Left kidney (tissue), 8 donors: ENCODE data around the gene SSH2. TPM values are rescaled to one million over a fixed set of nuclear protein-coding genes. Genes with fewer than 3 reads are reported as not detected.
"Not testable (repeated sequence)": the region's sequence is repeated elsewhere in the genome, so short reads cannot be mapped to it uniquely, and the experiment has no call there.

ENCODE experiments used
- DNase-seq: peaks from one replicate; pipeline ENCODE4 v3.0.0-alpha.2; 2013
- long read RNA-seq, 8 donors: transcript quantifications; one replicate each; lab custom pipeline, GENCODE V29; 2026
- polyA plus RNA-seq: library from polyadenylated mRNA; unstranded; fragments of 120-200 nt; gene quantifications from one replicate; pipeline ENCODE4 v1.2.1, GENCODE V29; 2013; ENCODE audit not compliant: insufficient read length

Gene SSH2
- polyA plus RNA-seq: 19.9 TPM
- long read RNA-seq, donor 1, full-length matches to known transcripts: 6 of 6 reads
- long read RNA-seq, donor 1, partial matches to known transcripts: 0 of 6 reads
- long read RNA-seq, donor 1, other reads (novel, unspliced or antisense): 0 of 6 reads
- long read RNA-seq, donor 2, full-length matches to known transcripts: 2 of 2 reads
- long read RNA-seq, donor 2, partial matches to known transcripts: 0 of 2 reads
- long read RNA-seq, donor 2, other reads (novel, unspliced or antisense): 0 of 2 reads
- long read RNA-seq, donor 3, partial matches to known transcripts: 0 of 3 reads
- long read RNA-seq, donor 3, other reads (novel, unspliced or antisense): 0 of 3 reads
- long read RNA-seq, donor 4, partial matches to known transcripts: 0 of 1 reads
- long read RNA-seq, donor 4, other reads (novel, unspliced or antisense): 0 of 1 reads
- long read RNA-seq, donor 5, transcript SSH2-211 (2 exons, 570 nt): major isoform, 11 of 12 reads
- long read RNA-seq, donor 5, partial matches to known transcripts: 0 of 12 reads
- long read RNA-seq, donor 5, other reads (novel, unspliced or antisense): 0 of 12 reads
- long read RNA-seq, donor 6, partial matches to known transcripts: 0 of 3 reads
- long read RNA-seq, donor 6, other reads (novel, unspliced or antisense): 0 of 3 reads
- long read RNA-seq, donor 7, transcript SSH2-211 (2 exons, 570 nt): major isoform, 8 of 8 reads
- long read RNA-seq, donor 7, partial matches to known transcripts: 0 of 8 reads
- long read RNA-seq, donor 7, other reads (novel, unspliced or antisense): 0 of 8 reads
- long read RNA-seq, donor 8, transcript SSH2-211 (2 exons, 570 nt): major isoform, 6 of 6 reads
- long read RNA-seq, donor 8, partial matches to known transcripts: 0 of 6 reads
- long read RNA-seq, donor 8, other reads (novel, unspliced or antisense): 0 of 6 reads

GRCh38 chr17:29929533-29930408 lies at the start of gene SSH2:
Gene SSH2, minus strand, starts transcription at chr17:29930228. Its CDS starts 228 bp downstream, at chr17:29930000.
- peak; percentile 84 for DNase-seq

DNA sequence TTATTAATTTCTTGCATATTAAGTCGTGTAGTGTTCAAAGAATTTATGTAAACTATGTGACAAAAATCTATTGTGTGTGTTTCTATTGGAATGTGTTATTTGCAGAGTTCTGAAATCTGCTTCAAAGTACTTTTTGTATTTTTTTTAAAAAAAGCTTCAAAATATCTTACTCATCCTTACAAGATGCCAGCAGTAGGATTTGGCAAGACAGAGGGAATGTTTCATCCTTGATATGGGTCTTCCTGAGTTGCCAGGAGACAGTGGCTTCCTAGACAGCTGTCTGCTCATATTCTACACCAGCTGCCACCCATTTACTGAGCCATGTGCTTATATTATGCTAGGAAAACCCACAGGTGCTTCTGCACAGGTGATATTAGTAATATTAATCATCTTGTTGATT lies 47.8 kb upstream of the SSH2 start:
- no peak for DNase-seq

DNA sequence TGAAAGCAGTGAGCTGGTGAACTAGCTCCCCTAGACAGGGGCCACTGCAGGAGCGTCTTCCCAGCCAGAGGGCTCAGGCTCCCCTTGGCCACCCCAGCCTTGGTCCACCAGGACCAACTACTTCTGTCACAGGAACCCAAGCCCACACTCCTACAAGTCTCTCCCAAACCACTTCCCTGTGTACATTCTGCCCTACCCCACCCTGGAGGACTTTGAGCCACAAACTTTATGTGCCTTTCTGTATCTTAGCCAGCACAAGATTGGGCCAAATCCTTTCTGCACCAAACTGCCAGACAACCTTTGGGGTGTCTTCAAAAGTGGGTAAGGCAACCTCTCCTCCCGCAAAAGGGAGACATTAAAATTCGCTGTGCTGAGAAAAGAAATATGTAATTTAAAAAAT lies 43.0 kb upstream of the SSH2 start:
- DNase-seq: no peak

DNA sequence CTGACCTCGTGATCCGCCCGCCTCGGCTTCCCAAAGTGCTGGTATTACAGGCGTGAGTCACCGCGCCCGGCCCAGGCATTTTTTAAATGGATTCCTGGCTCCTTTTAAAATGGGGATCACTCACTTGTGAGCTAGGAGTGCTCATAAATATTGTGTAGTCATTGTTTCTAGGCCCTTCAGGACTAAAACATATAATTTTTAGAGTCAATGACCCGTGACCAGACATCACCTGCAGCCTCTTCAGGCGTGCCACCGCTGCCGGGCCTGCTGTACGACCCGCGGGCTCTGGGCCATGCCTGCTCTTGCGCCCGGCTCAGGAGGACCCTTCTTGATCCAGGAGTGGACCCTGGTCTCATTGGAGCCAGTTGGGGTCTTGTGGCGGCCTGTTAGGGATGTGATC lies 42.2 kb upstream of the SSH2 start:
- no peak for DNase-seq

- no peak for DNase-seq
These were observed 38.2 kb upstream of the SSH2 start for GRCh38 chr17:29968271-29968670.

DNA sequence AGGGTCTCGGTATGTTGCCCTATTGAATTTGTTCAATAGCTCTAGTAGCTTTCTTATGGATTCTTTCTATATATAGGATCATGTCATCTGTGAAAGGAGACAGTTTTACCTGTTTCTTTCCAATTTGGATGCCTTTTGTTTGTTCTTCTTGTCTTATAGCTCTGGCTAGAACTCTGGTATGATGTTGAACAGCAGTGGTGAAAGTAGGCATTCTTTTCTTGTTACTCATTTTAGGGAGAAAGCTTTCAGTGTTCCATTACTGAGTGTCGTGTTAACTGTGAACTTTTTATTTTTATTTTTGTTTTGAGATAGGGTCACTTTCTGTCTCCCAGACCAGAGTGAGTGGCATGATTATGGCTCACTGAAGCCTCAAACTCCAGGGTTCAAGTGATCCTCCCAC lies 32.6 kb upstream of the SSH2 start:
- no peak for DNase-seq

DNA sequence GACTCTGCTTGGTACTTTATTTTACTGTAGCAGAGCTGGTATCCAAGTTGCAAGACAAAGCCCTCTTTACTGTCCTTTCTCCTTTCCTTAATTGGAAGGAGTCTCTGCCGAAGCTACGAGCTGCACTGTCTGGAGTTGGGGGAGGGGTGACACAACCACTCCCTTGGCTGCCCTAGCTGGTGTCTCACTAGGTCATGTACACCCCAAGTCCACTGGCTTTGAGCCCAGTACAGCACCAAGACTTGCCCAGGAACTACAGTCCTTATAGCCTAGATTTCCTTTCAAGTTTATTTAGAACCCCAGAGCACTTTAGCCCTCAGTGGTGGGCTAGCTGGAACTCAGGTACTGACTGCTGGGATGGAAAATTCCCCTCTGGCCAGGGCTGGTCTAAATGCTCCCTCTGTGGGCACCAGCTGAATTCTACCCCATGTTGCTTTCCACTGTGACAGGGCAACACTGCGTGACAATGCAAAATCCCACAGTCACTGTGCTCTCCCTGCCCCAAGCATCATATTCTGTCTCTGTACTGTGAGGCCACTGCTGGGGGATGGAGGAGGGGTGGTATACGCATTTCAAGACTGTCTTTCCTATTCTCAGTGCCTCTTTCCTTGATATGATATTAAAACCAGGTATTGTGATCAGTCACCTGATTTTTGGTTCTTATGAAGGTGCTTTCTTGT lies 29.8 kb upstream of the SSH2 start:
- no peak for DNase-seq

DNA sequence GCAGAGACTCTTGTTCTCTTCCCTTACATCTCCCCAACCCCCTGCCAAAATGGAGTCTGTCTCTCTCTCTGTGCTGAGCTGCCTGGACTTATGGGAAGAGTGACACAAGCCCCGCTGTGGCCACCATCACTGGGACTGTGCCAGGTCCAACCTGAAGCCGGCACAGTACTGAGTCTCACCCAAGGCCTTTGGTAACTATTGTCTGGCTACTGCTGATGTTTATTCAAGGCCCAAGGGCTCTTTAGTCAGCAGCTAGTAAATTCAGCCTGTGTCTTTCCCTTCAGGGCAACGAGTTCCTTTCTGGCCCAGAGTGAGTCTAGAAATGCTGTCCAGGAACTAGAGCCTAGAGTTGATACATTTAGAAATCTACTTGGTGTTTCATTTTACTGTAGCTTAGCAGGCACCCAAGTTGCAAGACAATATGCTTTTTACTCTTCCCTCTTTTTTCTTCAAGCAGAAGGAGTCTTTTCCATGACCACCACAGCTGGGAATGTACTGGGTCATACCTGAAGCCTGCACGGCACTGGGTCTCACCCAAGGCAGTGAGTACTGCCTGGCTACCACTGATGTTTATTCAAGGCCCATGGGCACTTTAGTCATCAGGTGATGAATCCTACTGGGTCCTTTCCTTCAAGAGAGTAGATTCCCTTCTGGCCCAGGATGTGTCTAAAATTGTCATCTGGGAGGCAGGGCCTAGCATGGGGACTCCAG lies 29.1 kb upstream of the SSH2 start:
- DNase-seq: no peak

- not testable (repeated sequence) for DNase-seq
These were observed 27.5 kb upstream of the SSH2 start for GRCh38 chr17:29957488-29957887.

DNA sequence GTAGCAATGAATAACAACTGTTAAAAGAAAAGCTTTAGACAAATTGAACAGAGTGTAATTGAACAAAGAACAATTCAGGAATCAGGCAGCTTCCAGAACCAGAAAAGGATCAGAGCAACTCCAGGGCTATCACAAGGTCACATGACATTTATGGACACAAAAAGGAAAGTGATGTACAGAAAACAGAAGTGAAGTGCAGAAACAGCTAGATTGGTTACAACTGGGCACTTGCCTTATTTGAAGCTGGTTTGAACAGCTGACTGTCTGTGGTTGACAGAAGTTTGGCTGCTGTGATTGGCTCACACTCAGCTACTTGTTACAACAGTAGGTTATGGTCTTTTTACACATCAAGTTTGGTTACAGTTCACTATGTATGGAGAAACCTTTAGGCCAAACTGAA lies 26.2 kb upstream of the SSH2 start:
- no peak for DNase-seq

GRCh38 chr17:29954405-29954804 lies 24.4 kb upstream of the SSH2 start:
- DNase-seq: no peak

- DNase-seq: peak; percentile 22
These were observed 19.7 kb upstream of the SSH2 start for GRCh38 chr17:29949696-29950095.

GRCh38 chr17:29948448-29949215 lies 18.6 kb upstream of the SSH2 start:
- DNase-seq: no peak

DNA sequence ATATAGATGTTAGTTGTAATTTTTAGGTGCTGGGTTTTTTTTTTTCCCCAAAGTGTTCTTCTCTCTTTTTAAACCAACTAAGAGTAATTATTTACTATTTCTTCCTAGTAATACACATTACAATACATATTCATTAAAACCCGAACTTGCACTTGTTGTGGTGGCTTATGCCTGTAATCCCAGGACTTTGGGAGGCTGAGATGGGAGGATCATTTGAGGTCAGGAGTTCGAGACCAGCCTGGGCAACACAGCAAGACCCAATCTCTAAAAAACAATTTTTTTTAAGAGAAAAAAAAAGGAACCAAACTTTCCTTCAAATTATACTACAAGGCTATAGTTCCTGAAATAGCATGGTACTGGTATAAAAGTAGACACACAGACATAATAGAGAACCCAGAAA lies 15.3 kb upstream of the SSH2 start:
- no peak for DNase-seq

DNA sequence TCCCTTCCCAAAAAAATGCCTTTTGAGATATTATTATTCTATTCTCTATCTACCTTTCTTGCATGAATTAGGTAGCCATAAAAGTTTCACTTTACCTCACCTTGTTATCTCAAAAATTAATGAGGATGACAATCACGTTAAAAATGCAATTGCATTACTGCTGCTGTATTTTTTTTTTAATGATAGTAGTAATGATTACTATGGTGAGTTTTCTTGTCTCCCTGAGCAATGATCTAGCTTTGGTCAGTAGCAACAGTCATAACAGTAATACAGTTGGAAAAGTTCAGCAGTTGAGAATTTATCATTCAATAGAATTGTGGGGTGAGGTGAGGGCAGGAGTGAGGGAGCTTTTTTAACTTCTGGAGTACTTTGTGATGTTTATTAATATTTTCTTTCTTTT lies 11.3 kb upstream of the SSH2 start, which contains the start of gene EFCAB5:
Gene EFCAB5 (plus strand): TSS at position 301 of the 400 bp plus-strand sequence. CDS start 163 bp downstream, outside the sequence.
- no peak for DNase-seq

DNA sequence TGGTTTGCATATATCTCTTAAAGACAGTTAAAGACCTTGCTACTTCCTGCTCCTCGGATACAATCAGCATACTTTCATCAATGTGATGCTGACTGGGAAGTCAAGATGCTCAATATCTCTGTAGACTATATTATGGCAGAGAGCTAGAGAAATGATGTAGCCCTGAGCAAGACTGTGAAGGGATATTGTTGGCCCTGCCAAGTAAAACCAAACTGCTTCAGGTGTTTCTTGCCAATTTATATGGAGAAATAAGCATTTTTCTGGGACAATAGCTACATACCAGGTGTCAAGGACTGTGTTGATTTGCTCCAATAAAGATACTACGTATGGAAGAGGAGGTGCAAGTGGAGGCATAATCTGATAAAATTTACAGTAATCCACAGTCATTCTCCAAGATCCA lies 6.7 kb upstream of the SSH2 start:
- no peak for DNase-seq

DNA sequence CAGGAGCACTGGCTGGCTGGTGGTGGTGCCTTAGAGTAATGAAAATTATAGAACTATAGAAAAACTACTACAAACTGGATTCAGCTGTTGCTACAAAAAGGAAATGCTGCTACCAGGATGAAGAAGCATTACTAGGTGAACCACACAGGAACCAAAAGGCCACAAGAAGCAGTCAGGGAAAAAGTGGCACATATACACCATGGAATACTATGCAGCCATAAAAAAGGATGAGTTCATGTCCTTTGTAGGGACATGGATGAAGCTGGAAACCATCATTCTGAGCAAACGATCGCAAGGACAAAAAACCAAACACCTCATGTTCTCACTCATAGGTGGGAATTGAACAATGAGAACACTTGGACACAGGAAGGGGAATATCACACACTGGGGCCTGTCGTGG lies 5.9 kb upstream of the SSH2 start:
- not testable (repeated sequence) for DNase-seq

DNA sequence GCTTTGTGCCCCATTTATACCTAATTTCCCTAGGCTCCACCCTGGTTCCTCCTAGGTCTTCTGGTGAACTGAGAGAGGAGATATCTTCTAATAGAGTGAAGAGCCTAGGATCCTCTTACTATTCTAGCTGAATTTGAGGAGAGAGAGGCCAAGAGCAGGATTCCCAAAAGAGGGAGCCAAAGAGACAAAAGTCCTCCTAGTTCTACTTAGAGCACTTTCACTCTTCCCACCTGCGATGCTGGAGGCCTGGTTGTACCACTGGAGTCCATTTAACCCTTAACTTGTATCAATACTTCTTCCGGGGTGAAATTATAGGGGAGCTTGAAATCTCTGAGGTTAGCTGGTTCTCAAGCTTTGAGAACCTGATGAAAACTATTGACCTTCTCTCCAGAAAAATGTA lies 3.4 kb upstream of the SSH2 start:
- DNase-seq: no peak

DNA sequence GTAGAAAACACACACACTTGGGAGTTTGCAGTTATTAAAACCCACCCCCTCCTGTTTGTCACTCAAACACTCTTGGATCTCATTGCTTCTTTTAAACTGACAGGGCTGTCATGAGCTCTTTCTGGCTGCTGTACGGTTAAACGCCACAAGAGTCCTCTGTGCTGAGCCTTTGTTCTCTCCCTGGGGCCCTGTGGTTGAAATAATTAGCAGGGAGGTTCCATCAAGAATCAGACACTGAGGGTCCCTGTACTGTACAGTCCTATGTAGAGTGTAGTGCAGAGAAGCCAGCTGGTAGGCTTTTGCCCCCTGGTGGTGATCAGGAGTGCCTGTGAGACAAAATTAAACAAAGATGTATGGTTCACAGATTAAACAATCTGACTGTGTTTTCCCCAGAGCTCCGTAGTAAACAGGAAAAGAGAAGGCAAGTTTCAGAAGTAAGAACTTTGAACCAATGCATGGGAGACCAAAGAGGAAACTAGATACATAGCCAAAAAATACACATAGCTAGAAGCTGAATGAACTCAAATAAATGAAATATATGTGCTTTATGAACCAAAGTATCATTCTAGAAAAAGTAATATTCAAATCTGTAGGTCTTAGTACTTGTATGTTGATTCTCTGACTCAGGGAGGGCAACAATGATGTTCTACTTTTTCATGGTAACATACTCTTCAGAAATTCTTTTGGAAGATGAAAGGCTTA lies 1.4 kb upstream of the SSH2 start:
- peak; percentile 76 for DNase-seq
